Spleen (tissue), 7 donors: ENCODE data around the gene CDH16.

Experiments used
- CTCF ChIP-seq, 11 experiments: fragments of 200-600 bp in 7 of 11; fragments of 450-650 bp in 4 of 11; sonication (generic) in 4 of 11; IDR thresholded peaks in 8 of 11; conservative IDR thresholded peaks in 3 of 11; 1 replicate in 7 of 11; 2 replicates in 4 of 11; pipeline versions ENCODE4 v1.4.0 to v1.8.0; 2016 to 2021; ENCODE audit warnings: antibody characterized with exemption in 11 of 11, inconsistent platforms in 4 of 11, mild to moderate bottlenecking in 1 of 11
- POLR2A ChIP-seq, 3 donors: fragments of 450-650 bp; IDR thresholded peaks; one replicate each; pipeline ENCODE4 v1.5.1; 2017; ENCODE audit warnings: antibody characterized with exemption in 3 of 3, mild to moderate bottlenecking in 1 of 3
- POLR2AphosphoS5 ChIP-seq, 3 donors: sonication (generic); formaldehyde crosslinking; IDR thresholded peaks; one replicate each; pipeline ENCODE4 v1.5.1; 2017; ENCODE audit warnings: antibody characterized with exemption in 3 of 3
- donor health status: DM: no; HTN: no; CAD: no; lungs with moderate emphysema.
- donor health status: DM: no; HTN: no; CAD: no.
- donor health status: DM: no; HTN: no; CAD: no.

- no peak for TF ChIP-seq CTCF (IDR thresholded peaks at IDR 0.05 in 8 of 11, conservative IDR thresholded peaks at IDR 0.05 in 3 of 11)
- TF ChIP-seq POLR2A (IDR thresholded peaks at IDR 0.05) = no peak
- TF ChIP-seq POLR2AphosphoS5 (IDR thresholded peaks at IDR 0.05) = no peak
Observed at GRCh38 chr16:66899945-66900710, 18.6 kb downstream of the CDH16 start.
